ENCODE results near the gene OTOF. TPM values are rescaled to one million over a fixed set of nuclear protein-coding genes. Genes with fewer than 3 reads are reported as not detected.

Gene OTOF
- total and polyA plus RNA-seq, 8 donors, result 0.07 to 0.26 (median 0.12) TPM; not detected in 1

- no peaks in the 10 kb centered on the region for H3K36me3 ChIP-seq
- 84 to 90% methylated on average over 32 to 34 of the region's 34 CpGs for WGBS, 2 donors
Observed at GRCh38 chr2:26472821-26473655, 4.9 kb downstream of the OTOF start.

GRCh38 chr2:26471766-26472706, 5.9 kb downstream of the OTOF start:
- intact Hi-C loops (cut with DNase I), result no loop called here
- Histone ChIP-seq H3K9me3 (no peaks in the 10 kb centered on the region), H3K36me3 (no peaks in the 10 kb centered on the region), H3K4me3 (no peak overlapping the region), H3K27ac (no peak overlapping the region), H3K4me1 (no peaks in the 10 kb centered on the region), H3K27me3 (no peaks in the 10 kb centered on the region)
- TF ChIP-seq CTCF (IDR thresholded peaks at IDR 0.05), result no peak
- FAIRE-seq (no peak), DNase-seq (peak in 2 of 6 donors; percentile 10 to 31), ATAC-seq (no peak)
- WGBS, 2 donors, result 73 to 79% methylated on average over 25 of the region's 25 CpGs

More at GRCh38 chr2:26472821-26473655, 4.9 kb downstream of the OTOF start:
- intact Hi-C loops (cut with DNase I), result no loop called here
- no peaks in the 10 kb centered on the region for H3K27me3 ChIP-seq
- FAIRE-seq (no peak), ATAC-seq (no peak), DNase-seq (peak in 2 of 6 donors; percentile 24 to 67)
- no peak for TF ChIP-seq CTCF (IDR thresholded peaks at IDR 0.05)
- H3K27ac ChIP-seq, result no peak overlapping the region
- H3K4me1 ChIP-seq, result no peaks in the 10 kb centered on the region
- no peak overlapping the region for H3K4me3 ChIP-seq
- H3K9me3 ChIP-seq, result no peaks in the 10 kb centered on the region

GRCh38 chr2:26471289-26471688, 6.6 kb downstream of the OTOF start:
- Histone ChIP-seq H3K4me1 (no peaks in the 10 kb centered on the region), H3K27ac (no peak overlapping the region), H3K27me3 (no peaks in the 10 kb centered on the region), H3K9me3 (no peaks in the 10 kb centered on the region), H3K36me3 (no peaks in the 10 kb centered on the region), H3K4me3 (no peak overlapping the region)
- no peak for TF ChIP-seq CTCF (IDR thresholded peaks at IDR 0.05)
- intact Hi-C loops (cut with DNase I), result no loop called here
- FAIRE-seq (no peak), ATAC-seq (no peak), DNase-seq (no peak)
- 71 to 80% methylated on average over 2 of the region's 2 CpGs for WGBS, 2 donors

GRCh38 chr2:26470601-26471260, 7.2 kb downstream of the OTOF start:
- Histone ChIP-seq H3K36me3 (no peaks in the 10 kb centered on the region), H3K4me1 (no peaks in the 10 kb centered on the region), H3K27ac (no peak overlapping the region), H3K9me3 (no peaks in the 10 kb centered on the region), H3K4me3 (no peak overlapping the region), H3K27me3 (no peaks in the 10 kb centered on the region)
- 86 to 87% methylated on average over 9 of the region's 9 CpGs for WGBS, 2 donors
- ATAC-seq (no peak), FAIRE-seq (no peak), DNase-seq (peak in 1 of 6 donors; percentile 35)
- no peak for TF ChIP-seq CTCF (IDR thresholded peaks at IDR 0.05)
- intact Hi-C loops (cut with DNase I), result no loop called here

Data from pancreas (tissue), 10 donors.